GM12875 (cell line): ENCODE data around the gene C1QL1.

Experiments used
- H3K4me3 ChIP-seq: one replicate; pipeline ENCODE4 v1.5.1; 2011; ENCODE audit warnings: low read depth, low read length, control low read depth
- TF ChIP-seq, protein P1 (sequence below): IDR thresholded peaks from 2 replicates; pipeline ENCODE4 v1.5.1; 2011; ENCODE audit warnings: low read depth, mild to moderate bottlenecking, control low read depth, inconsistent platforms, low read length, moderate library complexity, borderline replicate concordance; ENCODE audit not compliant: insufficient read depth

Gene C1QL1

DNA sequence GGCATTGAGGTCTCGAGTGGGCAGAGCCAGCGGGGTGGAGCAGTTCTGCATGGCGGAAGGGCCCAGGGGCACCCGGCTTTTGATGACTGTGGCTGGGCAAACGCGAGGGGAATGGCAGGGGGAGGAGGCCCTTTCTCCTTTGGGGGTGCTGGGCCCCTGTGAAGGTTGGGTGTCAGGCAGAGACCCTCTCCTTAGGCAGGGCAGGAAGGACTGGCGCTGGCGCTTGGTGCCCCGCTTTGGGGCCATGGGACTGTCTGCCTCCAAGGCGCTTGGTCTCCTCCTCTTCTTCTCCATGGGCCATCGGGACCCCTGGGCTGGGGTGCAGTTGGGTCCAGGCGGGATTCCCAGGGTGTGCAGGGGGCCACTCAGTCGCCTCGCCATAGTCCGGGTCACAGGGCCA, 40.0 kb downstream of the C1QL1 start:
- no peak overlapping the region for H3K4me3 ChIP-seq
- TF ChIP-seq, protein P1, sequence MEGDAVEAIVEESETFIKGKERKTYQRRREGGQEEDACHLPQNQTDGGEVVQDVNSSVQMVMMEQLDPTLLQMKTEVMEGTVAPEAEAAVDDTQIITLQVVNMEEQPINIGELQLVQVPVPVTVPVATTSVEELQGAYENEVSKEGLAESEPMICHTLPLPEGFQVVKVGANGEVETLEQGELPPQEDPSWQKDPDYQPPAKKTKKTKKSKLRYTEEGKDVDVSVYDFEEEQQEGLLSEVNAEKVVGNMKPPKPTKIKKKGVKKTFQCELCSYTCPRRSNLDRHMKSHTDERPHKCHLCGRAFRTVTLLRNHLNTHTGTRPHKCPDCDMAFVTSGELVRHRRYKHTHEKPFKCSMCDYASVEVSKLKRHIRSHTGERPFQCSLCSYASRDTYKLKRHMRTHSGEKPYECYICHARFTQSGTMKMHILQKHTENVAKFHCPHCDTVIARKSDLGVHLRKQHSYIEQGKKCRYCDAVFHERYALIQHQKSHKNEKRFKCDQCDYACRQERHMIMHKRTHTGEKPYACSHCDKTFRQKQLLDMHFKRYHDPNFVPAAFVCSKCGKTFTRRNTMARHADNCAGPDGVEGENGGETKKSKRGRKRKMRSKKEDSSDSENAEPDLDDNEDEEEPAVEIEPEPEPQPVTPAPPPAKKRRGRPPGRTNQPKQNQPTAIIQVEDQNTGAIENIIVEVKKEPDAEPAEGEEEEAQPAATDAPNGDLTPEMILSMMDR, result no peak

DNA sequence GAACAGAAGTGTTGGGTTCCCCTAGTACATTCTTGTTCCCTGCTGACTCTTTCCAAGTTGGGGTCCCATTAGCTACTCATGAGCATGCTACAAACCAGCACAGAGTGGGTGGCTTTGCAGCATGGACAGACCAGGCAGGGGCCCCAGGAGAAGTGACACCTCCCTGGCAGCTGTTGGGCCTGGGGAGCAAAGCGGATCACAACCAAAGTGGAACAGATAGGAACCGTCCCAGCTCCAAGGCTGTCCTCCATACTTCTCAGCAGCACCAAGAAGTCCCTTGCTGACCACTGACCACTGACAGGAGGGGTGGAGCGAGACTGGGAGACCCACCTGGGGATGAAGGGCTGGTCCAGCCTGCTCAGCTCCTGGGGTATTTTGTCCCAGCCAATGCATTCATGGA, 40.4 kb downstream of the C1QL1 start:
- TF ChIP-seq, protein P1, result no peak
- H3K4me3 ChIP-seq, result no peak overlapping the region

DNA sequence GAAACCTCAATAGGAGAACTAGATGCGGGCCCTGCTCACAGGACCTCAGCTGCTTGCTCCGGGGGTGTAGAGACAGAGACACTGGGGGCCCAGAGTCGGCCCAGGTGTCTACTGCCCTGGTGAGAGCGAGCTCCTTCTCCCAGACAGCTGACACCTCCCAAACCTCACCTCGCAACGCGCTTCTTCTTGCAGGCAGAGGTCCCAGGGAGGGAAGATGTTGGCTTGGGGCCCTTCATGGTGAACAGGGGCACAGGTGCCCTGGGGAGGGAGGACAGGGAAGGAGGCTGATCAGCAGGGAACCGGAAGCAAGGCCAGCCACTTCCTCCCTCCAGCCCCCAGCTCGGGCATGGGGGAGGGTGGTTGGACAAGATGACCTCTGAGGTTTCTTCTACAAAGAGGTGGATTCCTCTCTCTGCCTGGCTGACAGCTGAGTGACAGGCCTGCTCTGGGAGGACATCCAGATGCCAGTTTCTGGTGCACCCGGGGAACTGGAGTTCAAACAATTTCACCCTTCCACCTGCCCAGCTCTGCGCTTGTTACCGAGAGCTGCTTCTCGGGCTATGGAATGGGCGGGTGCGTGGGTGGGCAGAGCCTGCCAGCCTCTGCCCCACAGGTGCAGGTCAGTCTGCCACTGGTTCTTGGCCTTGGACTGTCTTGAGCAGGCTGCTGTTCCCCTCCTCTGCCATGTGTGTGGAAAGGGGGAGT, 41.1 kb downstream of the C1QL1 start:
- TF ChIP-seq, protein P1, result no peak

DNA sequence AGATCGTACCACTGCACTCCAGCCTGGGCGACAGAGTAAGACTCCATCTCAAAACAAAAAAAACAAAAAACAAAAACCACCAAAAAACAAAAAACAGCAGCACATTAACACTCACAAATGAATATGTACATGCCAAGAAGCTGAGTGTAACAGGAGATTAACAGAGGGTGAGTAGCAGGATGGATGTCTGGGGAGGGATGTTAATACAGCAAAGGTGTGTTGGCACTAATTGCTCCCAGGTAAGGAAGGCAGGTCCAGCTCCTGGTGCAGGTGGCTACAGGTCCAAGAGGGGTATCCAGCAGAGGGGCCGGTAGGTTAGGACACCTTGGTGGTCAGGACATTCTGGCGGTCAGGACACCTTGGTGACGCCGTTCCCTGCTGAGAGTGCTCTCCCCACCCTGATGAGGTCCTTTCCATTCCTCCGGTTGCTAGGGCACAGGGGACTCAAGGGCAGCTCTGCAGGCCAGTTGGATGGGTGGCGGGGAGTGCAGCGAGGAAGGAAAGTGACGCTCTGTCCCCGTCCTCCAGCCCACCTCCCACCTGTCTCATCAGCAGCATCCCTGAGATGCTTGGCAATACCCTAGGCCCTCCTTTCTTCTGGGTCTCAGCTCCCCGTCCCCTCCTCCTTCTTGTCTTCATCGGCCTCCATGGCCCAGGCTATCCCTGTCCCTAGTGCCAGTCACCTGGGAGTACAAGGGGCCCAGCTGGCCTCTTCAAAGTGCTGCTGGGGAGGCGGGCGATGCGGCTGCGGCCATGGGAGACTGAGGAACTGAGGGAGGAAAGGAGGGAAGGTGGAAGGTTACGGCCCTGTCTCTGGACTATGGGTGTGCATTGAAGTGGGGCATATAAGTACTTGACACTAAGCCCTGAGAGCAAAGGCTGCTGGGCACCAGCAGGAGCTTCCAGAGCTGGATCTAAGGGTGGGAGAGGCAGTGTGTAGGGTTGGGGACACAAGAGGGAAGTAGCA, 42.1 kb downstream of the C1QL1 start:
- TF ChIP-seq, protein P1, result no peak

More for the DNA sequence above, 41.1 kb downstream of the C1QL1 start:
- H3K4me3 ChIP-seq, result no peak overlapping the region

DNA sequence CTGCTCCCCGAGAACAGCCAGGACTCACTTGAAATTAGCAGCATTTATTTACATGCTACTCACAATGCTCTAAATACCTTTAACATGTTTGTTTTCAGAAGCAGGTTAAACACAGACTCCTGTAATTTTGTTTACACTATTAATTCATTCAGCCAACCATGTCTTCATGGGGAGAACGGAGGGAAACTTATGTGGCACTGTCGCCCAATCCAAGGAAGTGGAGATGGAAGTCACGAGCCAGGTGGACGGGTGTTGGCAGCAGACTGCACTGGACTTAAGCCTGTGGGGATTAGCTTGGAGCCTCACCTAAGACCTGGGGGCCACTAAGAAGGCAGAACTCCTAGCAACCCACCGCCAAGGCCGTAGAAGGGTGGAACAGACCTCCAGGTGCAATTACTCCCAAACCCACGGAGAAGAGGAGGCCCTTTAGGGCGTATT, 44.0 kb downstream of the C1QL1 start:
- H3K4me3 ChIP-seq, result no peak overlapping the region
- TF ChIP-seq, protein P1, result no peak

More for the DNA sequence above, 42.1 kb downstream of the C1QL1 start:
- H3K4me3 ChIP-seq, result no peak overlapping the region

DNA sequence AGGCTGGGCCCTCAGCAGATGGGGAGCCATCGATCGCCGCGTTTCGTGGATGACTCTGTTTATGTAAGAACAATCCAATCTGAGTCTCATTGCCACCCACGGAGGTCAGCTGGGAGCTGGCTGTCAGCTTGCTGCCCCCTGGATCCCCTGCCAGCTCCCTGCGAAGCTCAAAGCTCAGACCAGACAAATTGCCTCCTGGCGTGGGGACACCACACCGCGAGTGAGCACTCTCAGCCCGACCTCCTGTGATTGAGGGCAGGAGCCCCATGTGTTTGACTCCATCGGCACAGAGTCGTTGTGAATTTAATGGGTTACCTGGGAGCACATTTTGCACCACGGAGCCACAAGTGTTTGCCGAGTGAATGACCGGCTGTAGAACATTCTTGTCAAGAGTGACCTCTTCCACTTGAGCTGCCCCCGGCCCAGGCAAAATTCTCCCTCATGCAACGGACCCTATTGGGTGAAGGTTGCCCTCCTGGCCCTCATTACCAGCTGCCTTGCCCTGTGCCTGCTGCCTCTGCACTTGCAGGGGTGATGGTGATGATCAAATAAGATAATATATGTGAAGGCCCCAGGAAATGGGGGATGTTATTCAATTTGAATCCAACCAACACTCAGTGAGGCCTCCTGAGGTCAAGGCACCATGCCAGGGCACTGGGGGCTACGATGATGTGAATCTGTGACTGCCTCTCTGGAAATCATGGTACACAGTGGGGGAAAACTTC, 45.2 kb downstream of the C1QL1 start:
- H3K4me3 ChIP-seq, result no peak overlapping the region
- TF ChIP-seq, protein P1, result no peak
